IMR-90 (cell line): ENCODE measurements around the gene FCHO1. TPM values are rescaled to one million over a fixed set of nuclear protein-coding genes. Genes with fewer than 3 reads are reported as not detected.

Experiments used
- ATAC-seq: fragments of 200-7000 bp; cut with Tn5 transposase; 2 replicates; pipeline ENCODE4 v1.9.1; 2020; ENCODE audit warnings: low read depth, mild to moderate bottlenecking, moderate library complexity
- BruUV-seq: library from RNA; stranded (reverse); fragments of 400-500 nt; replicated peaks from 2 replicates; lab custom pipeline; 2021; lab: Mats Ljungman, UMichigan
- CTCF ChIA-PET: fragments of 300-600 bp; formaldehyde crosslinking; extraction: SDS; loops from one replicate; lab custom pipeline; 2021; ENCODE audit warnings: antibody characterized with exemption; lab: Yijun Ruan, JAX
- POLR2A ChIA-PET: fragments of 300-600 bp; sonication (Branson Sonifier 250); formaldehyde crosslinking; loops from one replicate; lab custom pipeline; 2022; ENCODE audit warnings: antibody characterized with exemption; ENCODE audit not compliant: unreplicated experiment; lab: Charles Lee
- DNase-seq: peaks from one replicate; pipeline ENCODE4 v3.0.0; 2013
- H2AFZ ChIP-seq: replicated peaks from 2 replicates; pipeline ENCODE3; 2013; ENCODE audit warnings: low read length, mild to moderate bottlenecking; ENCODE audit not compliant: poor library complexity
- H2AK5ac ChIP-seq: 2 replicates; pipeline ENCODE4 v1.6.1; 2013; ENCODE audit warnings: low read depth, low read length, inconsistent platforms
- H2AK9ac ChIP-seq: replicated peaks from 2 replicates; pipeline ENCODE3; 2013; ENCODE audit warnings: mild to moderate bottlenecking, low read depth, low read length, moderate library complexity; ENCODE audit not compliant: poor library complexity
- H2BK120ac ChIP-seq: 2 replicates; pipeline ENCODE4 v1.6.1; 2013; ENCODE audit warnings: low read depth, low read length, inconsistent platforms
- H2BK15ac ChIP-seq: 3 replicates; pipeline ENCODE4 v1.6.1; 2013; ENCODE audit warnings: low read depth, low read length, inconsistent platforms
- H2BK20ac ChIP-seq: 2 replicates; pipeline ENCODE4 v1.6.1; 2013; ENCODE audit warnings: low read depth, mild to moderate bottlenecking, inconsistent platforms, low read length, moderate library complexity
- H2BK5ac ChIP-seq: 2 replicates; pipeline ENCODE4 v1.6.1; 2013; ENCODE audit warnings: mild to moderate bottlenecking, low read depth, low read length, inconsistent platforms; ENCODE audit not compliant: poor library complexity, severe bottlenecking
- H3K14ac ChIP-seq: replicated peaks from 2 replicates; pipeline ENCODE4 v1.6.1; 2013; ENCODE audit warnings: low read depth, low read length, inconsistent platforms
- H3K18ac ChIP-seq: 2 replicates; pipeline ENCODE4 v1.6.1; 2013; ENCODE audit warnings: low read depth, low read length, control low read depth
- H3K23ac ChIP-seq: 2 replicates; pipeline ENCODE4 v1.6.1; 2013; ENCODE audit warnings: low read depth, low read length, inconsistent platforms
- H3K27ac ChIP-seq: 2 replicates; pipeline ENCODE4 v1.5.1; 2013; ENCODE audit warnings: mild to moderate bottlenecking, control low read depth, low read length; ENCODE audit not compliant: insufficient read depth
- H3K27me3 ChIP-seq: 2 replicates; pipeline ENCODE4 v1.6.1; 2013; ENCODE audit warnings: low read length; ENCODE audit not compliant: control insufficient read depth, insufficient read depth
- H3K36me3 ChIP-seq: 2 replicates; pipeline ENCODE4 v1.6.1; 2013; ENCODE audit warnings: low read length, mixed read lengths; ENCODE audit not compliant: control insufficient read depth, insufficient read depth
- H3K4ac ChIP-seq: 2 replicates; pipeline ENCODE4 v1.6.1; 2013; ENCODE audit warnings: low read depth, low read length, inconsistent platforms
- H3K4me1 ChIP-seq: 2 replicates; pipeline ENCODE4 v1.6.1; 2013; ENCODE audit warnings: low read length, mixed read lengths; ENCODE audit not compliant: control insufficient read depth, insufficient read depth
- H3K4me2 ChIP-seq: 2 replicates; pipeline ENCODE4 v1.6.1; 2013; ENCODE audit warnings: low read depth, mild to moderate bottlenecking, control low read depth, low read length, moderate library complexity
- H3K4me3 ChIP-seq: 2 replicates; pipeline ENCODE4 v1.5.1; 2013; ENCODE audit warnings: low read depth, mild to moderate bottlenecking, control low read depth, low read length, moderate library complexity; ENCODE audit not compliant: insufficient read depth
- H3K56ac ChIP-seq: 2 replicates; pipeline ENCODE4 v1.6.1; 2013; ENCODE audit warnings: low read length, inconsistent platforms; ENCODE audit not compliant: insufficient read depth; ENCODE audit errors: extremely low read depth
- H3K79me1 ChIP-seq, 2 experiments: 2 replicates each; pipeline ENCODE4 v1.6.1; 2013; ENCODE audit warnings: low read length in 2 of 2, inconsistent platforms in 1 of 2, low read depth in 1 of 2
- H3K9ac ChIP-seq: 2 replicates; pipeline ENCODE4 v1.6.1; 2013; ENCODE audit warnings: low read depth, low read length, control low read depth
- H3K9me1 ChIP-seq: 2 replicates; pipeline ENCODE4 v1.6.1; 2013; ENCODE audit warnings: low read length, inconsistent platforms; ENCODE audit not compliant: insufficient read depth
- H3K9me3 ChIP-seq: 2 replicates; pipeline ENCODE4 v1.6.1; 2013; ENCODE audit warnings: low read length; ENCODE audit not compliant: control insufficient read depth, insufficient read depth
- H4K20me1 ChIP-seq: 2 replicates; pipeline ENCODE4 v1.6.1; 2013; ENCODE audit warnings: low read length, inconsistent platforms; ENCODE audit not compliant: insufficient read depth
- H4K5ac ChIP-seq: 2 replicates; pipeline ENCODE4 v1.6.1; 2013; ENCODE audit warnings: mild to moderate bottlenecking, low read depth, low read length, control low read depth
- H4K8ac ChIP-seq, 2 experiments: 2 replicates each; pipeline ENCODE4 v1.6.1; 2013; ENCODE audit warnings: low read depth in 2 of 2, low read length in 2 of 2, control low read depth in 1 of 2, inconsistent platforms in 1 of 2
- H4K91ac ChIP-seq: 2 replicates; pipeline ENCODE4 v1.6.1; 2013; ENCODE audit warnings: low read depth, low read length, inconsistent platforms; ENCODE audit not compliant: insufficient read depth
- CEBPB ChIP-seq: IDR thresholded peaks from 2 replicates; pipeline ENCODE4 v1.6.1; 2012; ENCODE audit warnings: low read depth, low read length, improper control_type of control experiment
- FOS ChIP-seq: fragments of 150-350 bp; IDR thresholded peaks from 2 replicates; pipeline ENCODE4 v1.6.1; 2016; ENCODE audit warnings: low read depth, low read length
- MAZ ChIP-seq: IDR thresholded peaks from 2 replicates; pipeline ENCODE4 v1.6.1; 2012; ENCODE audit warnings: low read depth, mild to moderate bottlenecking, low read length, improper control_type of control experiment, moderate library complexity, borderline replicate concordance
- RCOR1 ChIP-seq: IDR thresholded peaks from 2 replicates; pipeline ENCODE4 v1.6.1; 2012; ENCODE audit warnings: mild to moderate bottlenecking, low read length, improper control_type of control experiment; ENCODE audit not compliant: insufficient replicate concordance
- WGBS, 2 experiments: methylation state at CpG; one replicate each; pipeline versions ENCODE4 v1.1.5 to v1.1.7; 2013; ENCODE audit warnings: missing lambda C conversion rate in 2 of 2; ENCODE audit not compliant: insufficient read length in 1 of 2; ENCODE audit errors: extremely low coverage in 2 of 2; 5-methylcytosine and 5-hydroxymethylcytosine counted together
- dilution Hi-C: fragments of 300-500 bp; cut with HindIII; formaldehyde crosslinking; loops from one replicate; pipeline ENCODE4 v1.14.3; 2018; ENCODE audit warnings: low sequenced_read_pairs; ENCODE audit not compliant: unreplicated experiment
- in situ Hi-C: fragments of 300-500 bp; cut with MboI; formaldehyde crosslinking; loops from 3 replicates; pipeline ENCODE4 v1.14.3; 2019; ENCODE audit warnings: low sequenced_read_pairs, inconsistent platforms, mixed read lengths
- intact Hi-C: fragments of 100-400 bp; cut with micrococcal nuclease; formaldehyde crosslinking; loops from 2 replicates; pipeline ENCODE4 v1.10.0; 2022
- polyA plus RNA-seq, 3 experiments: library from polyadenylated mRNA; depleted of rRNA; stranded (reverse); fragments of >200 nt; gene quantifications; 2 replicates each; pipeline ENCODE4 v1.2.3, GENCODE V29; 2012; ENCODE audit warnings: low replicate concordance in 1 of 3
- total RNA-seq: library from RNA; depleted of rRNA; stranded (reverse); fragments of >200 nt; gene quantifications from 2 replicates; pipeline ENCODE4 v1.2.3, GENCODE V29; 2012

Gene FCHO1
- total and polyA plus RNA-seq, 2 of the 4 experiments (the other 2 are of a cell fraction), result 0.18 to 1.0 TPM

DNA sequence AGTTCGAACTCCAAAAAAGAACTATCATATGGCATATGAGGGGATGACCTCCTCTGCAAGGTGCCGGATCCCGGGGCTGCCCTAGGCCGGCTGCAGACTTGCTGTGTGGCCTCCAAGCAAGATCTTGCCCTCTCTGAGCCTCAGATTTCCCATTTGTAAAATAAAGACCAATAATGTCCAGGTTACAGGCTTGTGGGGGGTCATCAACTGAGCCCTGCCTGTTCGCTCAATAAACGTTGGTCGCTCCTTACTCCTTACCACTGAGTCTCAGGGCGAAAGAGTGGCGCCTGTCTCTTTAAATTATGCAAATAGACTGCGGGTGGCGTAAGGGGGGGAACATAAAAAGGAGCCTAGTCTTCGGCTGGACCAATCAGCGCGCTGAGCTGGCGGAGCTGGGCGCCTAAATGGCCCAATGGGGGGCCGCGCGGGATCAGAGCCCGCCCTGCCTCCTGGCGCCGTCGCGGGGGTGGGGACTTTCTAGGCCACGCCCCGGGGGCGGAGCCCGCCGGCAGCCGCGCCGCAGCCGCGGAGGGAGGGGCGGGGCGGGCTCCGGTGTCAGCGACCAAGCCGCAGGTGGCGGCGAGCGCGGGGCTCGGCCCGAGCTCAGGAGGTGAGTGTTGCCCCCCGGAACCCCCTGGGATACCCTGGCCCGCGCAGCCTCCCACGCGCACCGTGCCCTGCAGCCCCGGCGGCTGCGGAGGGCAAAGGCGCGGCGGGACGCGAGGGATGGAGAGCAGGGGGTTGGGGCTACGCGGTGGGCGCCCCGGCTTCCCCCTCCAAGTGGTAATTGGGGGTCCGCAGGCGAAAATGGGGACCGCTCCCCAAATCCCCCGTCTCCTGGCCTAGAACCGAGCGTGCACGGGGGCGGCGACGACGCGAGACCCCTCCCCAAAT, 3.8 kb upstream of the FCHO1 start:
- CTCF ChIA-PET, result interaction anchor here (0.8 kb wide), 1 partner anchor 19 kb away, joined by 4 read pairs; no protein-coding TSS in a partner anchor

More for the DNA sequence above, 3.8 kb upstream of the FCHO1 start:
- H3K4ac ChIP-seq, result peak overlapping the region; percentile 70; the same call in 1 of the 2 replicates
- H2BK20ac ChIP-seq, result no peak overlapping the region
- BruUV-seq, result no TSS peak
- H3K27ac ChIP-seq, result no peak overlapping the region
- H4K8ac ChIP-seq, result peak overlapping the region in 1 of 2 experiments; percentile 74; a peak in 2 of 4 replicates
- no peak overlapping the region for H2BK120ac ChIP-seq
- no peak overlapping the region for H3K9ac ChIP-seq
- 8% methylated on average over 22 of the region's 75 CpGs; no CpG with 5 or more reads in 1 of the 2 experiments for WGBS, 2 experiments
- H3K4me3 ChIP-seq, result peak overlapping the region; percentile 40
- POLR2A ChIA-PET, result no interaction called here
- peaks cover 7% of the 10 kb centered on the region; the same call in 1 of the 2 replicates for H3K27me3 ChIP-seq
- ATAC-seq (peak; percentile 100), DNase-seq (peak; percentile 89)
- H3K4me2 ChIP-seq, result peak overlapping the region; percentile 97
- no peak overlapping the region for H3K18ac ChIP-seq
- no peak overlapping the region for H3K56ac ChIP-seq
- H2BK15ac ChIP-seq, result no peak overlapping the region
- no peak overlapping the region for H4K5ac ChIP-seq
- H4K20me1 ChIP-seq, result no peaks in the 10 kb centered on the region
- dilution Hi-C loops, result no loop called here
- no peaks in the 10 kb centered on the region for H3K36me3 ChIP-seq
- 0 out of 2 replicates have a peak overlapping the region, but pooled peaks have one; percentile 55 for H3K14ac ChIP-seq
- no peak overlapping the region for H2AK5ac ChIP-seq
- peak overlapping the region; percentile 93 for H2AFZ ChIP-seq
- in situ Hi-C loops, result no loop called here
- H2BK5ac ChIP-seq, result no peak overlapping the region
- no peak overlapping the region for H3K23ac ChIP-seq
- peak overlapping the region; percentile 85 for H2AK9ac ChIP-seq
- no peaks in the 10 kb centered on the region for H3K9me3 ChIP-seq
- intact Hi-C loops, result no loop called here
- H3K79me1 ChIP-seq, result no peaks in the 10 kb centered on the region
- H3K9me1 ChIP-seq, result 0 out of 2 replicates have a peak, but pooled peaks cover 5% of the 10 kb centered on the region
- no peaks in the 10 kb centered on the region for H3K4me1 ChIP-seq
- H4K91ac ChIP-seq, result no peak overlapping the region
- 0 out of 2 replicates have a peak, but pooled peaks have one; percentile 6 for TF ChIP-seq CEBPB
- TF ChIP-seq MAZ, result peak; percentile 43; the same call in 1 of the 2 replicates
- TF ChIP-seq RCOR1, result no peak
- no peak for TF ChIP-seq FOS
